HG03196 (cell line): ENCODE measurements around the gene ABCC3.

Experiments
- ATAC-seq: cut with Tn5 transposase; IDR thresholded peaks from one replicate; pipeline ENCODE4 v1.9.1; 2021; ENCODE audit not compliant: unreplicated experiment

The ABCC3 gene, protein sequence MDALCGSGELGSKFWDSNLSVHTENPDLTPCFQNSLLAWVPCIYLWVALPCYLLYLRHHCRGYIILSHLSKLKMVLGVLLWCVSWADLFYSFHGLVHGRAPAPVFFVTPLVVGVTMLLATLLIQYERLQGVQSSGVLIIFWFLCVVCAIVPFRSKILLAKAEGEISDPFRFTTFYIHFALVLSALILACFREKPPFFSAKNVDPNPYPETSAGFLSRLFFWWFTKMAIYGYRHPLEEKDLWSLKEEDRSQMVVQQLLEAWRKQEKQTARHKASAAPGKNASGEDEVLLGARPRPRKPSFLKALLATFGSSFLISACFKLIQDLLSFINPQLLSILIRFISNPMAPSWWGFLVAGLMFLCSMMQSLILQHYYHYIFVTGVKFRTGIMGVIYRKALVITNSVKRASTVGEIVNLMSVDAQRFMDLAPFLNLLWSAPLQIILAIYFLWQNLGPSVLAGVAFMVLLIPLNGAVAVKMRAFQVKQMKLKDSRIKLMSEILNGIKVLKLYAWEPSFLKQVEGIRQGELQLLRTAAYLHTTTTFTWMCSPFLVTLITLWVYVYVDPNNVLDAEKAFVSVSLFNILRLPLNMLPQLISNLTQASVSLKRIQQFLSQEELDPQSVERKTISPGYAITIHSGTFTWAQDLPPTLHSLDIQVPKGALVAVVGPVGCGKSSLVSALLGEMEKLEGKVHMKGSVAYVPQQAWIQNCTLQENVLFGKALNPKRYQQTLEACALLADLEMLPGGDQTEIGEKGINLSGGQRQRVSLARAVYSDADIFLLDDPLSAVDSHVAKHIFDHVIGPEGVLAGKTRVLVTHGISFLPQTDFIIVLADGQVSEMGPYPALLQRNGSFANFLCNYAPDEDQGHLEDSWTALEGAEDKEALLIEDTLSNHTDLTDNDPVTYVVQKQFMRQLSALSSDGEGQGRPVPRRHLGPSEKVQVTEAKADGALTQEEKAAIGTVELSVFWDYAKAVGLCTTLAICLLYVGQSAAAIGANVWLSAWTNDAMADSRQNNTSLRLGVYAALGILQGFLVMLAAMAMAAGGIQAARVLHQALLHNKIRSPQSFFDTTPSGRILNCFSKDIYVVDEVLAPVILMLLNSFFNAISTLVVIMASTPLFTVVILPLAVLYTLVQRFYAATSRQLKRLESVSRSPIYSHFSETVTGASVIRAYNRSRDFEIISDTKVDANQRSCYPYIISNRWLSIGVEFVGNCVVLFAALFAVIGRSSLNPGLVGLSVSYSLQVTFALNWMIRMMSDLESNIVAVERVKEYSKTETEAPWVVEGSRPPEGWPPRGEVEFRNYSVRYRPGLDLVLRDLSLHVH (N-terminal part only)

GRCh38 chr17:50634224-50634914 is at the start of gene ABCC3:
TSS of gene ABCC3 (plus strand) at chr17:50634881. CDS start at chr17:50634937, 56 bp downstream.
- ATAC-seq: no peak

- ATAC-seq: no peak
Observed at GRCh38 chr17:50585346-50585745, 49.3 kb upstream of the ABCC3 start.

GRCh38 chr17:50585891-50586290 is 48.8 kb upstream of the ABCC3 start:
- ATAC-seq: no peak

GRCh38 chr17:50586421-50587247 is 48.0 kb upstream of the ABCC3 start:
- no peak for ATAC-seq

- no peak for ATAC-seq
Observed at GRCh38 chr17:50587571-50587970, 47.1 kb upstream of the ABCC3 start.

- no peak for ATAC-seq
Observed at GRCh38 chr17:50588391-50589049, 46.2 kb upstream of the ABCC3 start.

DNA sequence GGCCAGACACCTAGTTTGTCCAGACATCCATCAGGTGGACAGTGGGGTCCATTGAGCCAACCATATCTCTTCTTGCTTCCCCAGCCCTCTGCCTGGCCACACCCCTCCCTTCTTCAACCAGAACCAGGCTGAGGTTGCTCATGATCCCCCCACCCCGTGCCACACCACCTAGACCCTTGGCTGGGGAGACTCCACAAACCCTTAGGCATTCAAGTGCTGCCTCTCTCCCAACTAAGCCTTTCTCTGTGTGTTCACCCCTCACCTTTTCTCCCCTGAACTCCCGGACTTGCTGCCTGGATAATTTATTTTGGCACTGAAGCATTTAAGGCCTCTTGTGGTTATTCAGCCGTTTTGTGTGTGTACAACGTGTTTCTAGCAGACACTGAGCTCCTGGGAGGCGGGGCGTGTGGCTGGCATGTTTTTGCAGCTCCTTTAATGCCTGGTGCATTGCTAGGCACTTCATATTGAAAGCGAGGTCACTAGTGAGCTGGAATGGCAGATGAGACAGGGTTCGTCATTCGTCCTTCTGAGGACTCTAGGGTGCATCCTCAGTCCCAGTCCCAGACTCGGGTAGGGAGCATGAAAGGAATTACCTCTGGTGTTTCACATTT is 45.5 kb upstream of the ABCC3 start:
- ATAC-seq: no peak

DNA sequence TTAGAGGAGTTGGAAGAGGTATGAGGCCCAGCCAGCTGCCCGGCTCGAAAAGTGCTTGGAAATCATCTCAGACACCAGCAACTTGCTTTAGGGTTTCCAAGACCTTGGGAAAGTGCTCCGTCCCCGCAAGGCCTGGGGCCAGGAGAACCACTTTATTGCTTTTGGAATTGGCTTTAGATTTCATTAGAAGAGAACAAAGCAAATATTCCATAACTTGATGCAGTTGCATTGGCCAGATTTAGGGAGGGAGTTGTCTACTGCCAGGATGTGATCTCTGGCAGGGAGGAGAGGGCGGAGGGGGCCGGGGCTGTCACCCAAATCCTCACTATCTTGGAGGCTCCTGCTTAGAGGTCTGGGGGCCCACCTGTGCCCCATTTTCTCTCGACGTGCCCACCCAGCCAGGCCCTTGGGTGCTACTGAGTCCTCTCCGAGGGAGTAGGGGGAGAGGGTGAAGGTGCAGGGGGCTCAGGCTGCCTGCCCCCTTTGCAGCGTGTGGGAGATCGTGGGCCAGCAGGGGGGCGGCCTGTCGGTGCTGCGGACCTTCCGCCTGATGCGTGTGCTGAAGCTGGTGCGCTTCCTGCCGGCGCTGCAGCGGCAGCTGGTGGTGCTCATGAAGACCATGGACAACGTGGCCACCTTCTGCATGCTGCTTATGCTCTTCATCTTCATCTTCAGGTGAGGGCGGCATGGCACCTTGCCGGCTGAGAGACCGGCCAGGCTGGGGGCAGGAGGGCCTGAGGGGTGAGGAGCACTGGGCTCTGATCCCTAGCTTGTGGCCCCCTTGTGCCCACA is 43.5 kb upstream of the ABCC3 start:
- ATAC-seq: no peak

- no peak for ATAC-seq
Observed at GRCh38 chr17:50593321-50593720, 41.4 kb upstream of the ABCC3 start.

DNA sequence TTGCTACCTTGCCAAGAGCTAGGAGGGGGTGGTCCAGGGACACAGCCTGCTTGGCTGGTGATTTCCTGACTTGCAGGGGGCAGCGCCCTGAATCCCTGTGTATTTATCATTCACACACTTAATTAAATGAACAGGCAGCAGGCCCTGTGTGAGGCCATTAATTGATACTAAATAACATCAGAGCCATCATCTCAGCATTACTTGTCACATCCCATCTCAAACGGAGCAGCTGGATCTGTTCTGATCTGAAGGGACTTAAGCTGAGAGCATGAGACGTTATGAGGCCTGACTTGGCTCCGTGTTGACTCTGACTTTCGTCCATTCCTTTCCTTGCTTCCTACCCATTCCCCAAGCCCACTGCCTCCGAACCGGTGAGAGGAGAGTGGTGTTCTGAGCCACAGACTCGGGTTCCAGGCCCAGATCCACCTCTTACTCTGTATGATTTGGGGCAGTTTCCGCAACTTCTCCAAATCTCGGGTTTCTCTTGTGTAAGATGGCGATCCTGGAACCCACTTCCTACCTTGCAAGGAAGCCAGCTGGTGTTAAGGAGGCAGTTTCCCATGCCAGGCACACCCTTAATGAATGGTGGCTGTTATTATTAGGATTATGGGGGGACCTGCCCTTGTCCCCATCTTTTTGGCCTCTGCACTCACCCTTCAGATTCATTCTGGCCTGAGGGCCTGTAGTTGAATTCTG is 40.4 kb upstream of the ABCC3 start:
- no peak for ATAC-seq

- no peak for ATAC-seq
Observed at GRCh38 chr17:50594892-50595291, 39.8 kb upstream of the ABCC3 start.

- ATAC-seq: no peak
Observed at GRCh38 chr17:50596191-50597037, 38.3 kb upstream of the ABCC3 start.

- no peak for ATAC-seq
Observed at GRCh38 chr17:50598487-50598886, 36.2 kb upstream of the ABCC3 start.

DNA sequence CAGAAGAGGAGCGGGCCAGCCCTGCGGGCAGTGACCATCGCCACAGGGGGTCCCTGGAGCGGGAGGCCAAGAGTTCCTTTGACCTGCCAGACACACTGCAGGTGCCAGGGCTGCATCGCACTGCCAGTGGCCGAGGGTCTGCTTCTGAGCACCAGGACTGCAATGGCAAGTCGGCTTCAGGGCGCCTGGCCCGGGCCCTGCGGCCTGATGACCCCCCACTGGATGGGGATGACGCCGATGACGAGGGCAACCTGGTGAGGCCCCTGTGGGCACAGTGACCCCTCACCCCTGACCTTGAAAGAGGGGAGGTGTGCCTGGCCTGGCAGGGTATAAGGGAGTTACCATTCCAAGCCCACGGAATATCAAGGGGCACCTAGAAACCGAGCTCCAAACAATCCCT is 35.1 kb upstream of the ABCC3 start:
- no peak for ATAC-seq

DNA sequence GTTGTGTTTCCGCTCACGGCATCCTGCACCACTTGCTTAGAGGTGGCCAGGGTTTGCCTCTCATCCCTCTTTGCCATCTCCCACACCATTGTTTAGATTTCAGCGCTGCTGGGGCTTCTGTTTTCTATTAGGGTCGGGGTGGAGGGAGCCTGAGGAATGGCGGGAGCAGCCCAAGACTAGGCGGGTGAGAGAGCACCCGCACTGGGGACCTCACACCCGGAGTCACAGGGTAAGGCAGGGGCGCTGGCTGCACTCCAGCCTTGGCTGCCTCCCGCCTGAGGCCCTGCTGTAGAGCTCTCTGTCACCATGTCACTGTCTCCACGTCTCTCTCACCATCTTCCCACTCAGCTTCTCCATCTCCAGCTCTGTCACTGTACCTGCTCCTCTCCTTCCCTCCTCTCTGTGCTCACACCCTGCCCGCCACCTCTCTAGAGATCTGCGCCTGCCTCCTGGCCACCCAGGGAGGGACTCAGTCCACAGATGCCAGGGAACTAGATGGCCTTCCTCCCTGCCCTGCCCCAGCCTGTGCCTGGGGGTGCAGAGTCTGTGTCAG is 32.8 kb upstream of the ABCC3 start:
- ATAC-seq: no peak

GRCh38 chr17:50602836-50603235 is 31.8 kb upstream of the ABCC3 start:
- ATAC-seq: no peak
